NCI-H2107 treated with DMSO at 0.1 percent for 48 hours (cell line): ENCODE data around the gene INPP5A.

Experiments
- DNase-seq: peaks from one replicate; lab custom pipeline; 2025; ENCODE audit not compliant: unreplicated experiment; lab: John Stamatoyannopoulos, UW

INPP5A gene

GRCh38 chr10:132714096-132714985, 176.8 kb downstream of the INPP5A start:
- DNase-seq: no peak

GRCh38 chr10:132714986-132715775, 177.6 kb downstream of the INPP5A start:
- DNase-seq: no peak

GRCh38 chr10:132715776-132716680, 178.4 kb downstream of the INPP5A start:
- no peak for DNase-seq

- DNase-seq: no peak
Measured at GRCh38 chr10:132716691-132717490, 179.3 kb downstream of the INPP5A start.

GRCh38 chr10:132721725-132722124, 184.1 kb downstream of the INPP5A start:
- no peak for DNase-seq

GRCh38 chr10:132722394-132723329, 185.1 kb downstream of the INPP5A start:
- no peak for DNase-seq

GRCh38 chr10:132723330-132723970, 185.9 kb downstream of the INPP5A start:
- DNase-seq: no peak

GRCh38 chr10:132724446-132724845, 186.9 kb downstream of the INPP5A start:
- no peak for DNase-seq

GRCh38 chr10:132725202-132725601, 187.6 kb downstream of the INPP5A start:
- no peak for DNase-seq

- no peak for DNase-seq
Measured at GRCh38 chr10:132726194-132726593, 188.6 kb downstream of the INPP5A start.

GRCh38 chr10:132726951-132727350, 189.4 kb downstream of the INPP5A start:
- no peak for DNase-seq

- DNase-seq: no peak
Measured at GRCh38 chr10:132727411-132727810, 189.8 kb downstream of the INPP5A start.

GRCh38 chr10:132728321-132728720, 190.7 kb downstream of the INPP5A start:
- DNase-seq: no peak

GRCh38 chr10:132728741-132729140, 191.2 kb downstream of the INPP5A start:
- no peak for DNase-seq

- DNase-seq: no peak
Measured at GRCh38 chr10:132729810-132730572, 192.4 kb downstream of the INPP5A start.

- DNase-seq: no peak
Measured at GRCh38 chr10:132730573-132730953, 193.0 kb downstream of the INPP5A start.

GRCh38 chr10:132732518-132732917, 194.9 kb downstream of the INPP5A start:
- no peak for DNase-seq

GRCh38 chr10:132733926-132734325, 196.3 kb downstream of the INPP5A start:
- DNase-seq: no peak
